A673 (cell line): ENCODE measurements around the gene FRAS1. TPM values are rescaled to one million over a fixed set of nuclear protein-coding genes. Genes with fewer than 3 reads are reported as not detected.

Experiments used
- BruUV-seq: library from RNA; stranded (reverse); fragments of 400-500 nt; replicated peaks from 2 replicates; lab custom pipeline; 2021; lab: Mats Ljungman, UMichigan
- CTCF ChIA-PET: fragments of 300-600 bp; sonication (Branson Sonifier 250); formaldehyde crosslinking; loops from one replicate; lab custom pipeline; 2022; ENCODE audit warnings: antibody characterized with exemption; lab: Charles Lee
- POLR2A ChIA-PET: fragments of 300-600 bp; sonication (Branson Sonifier 250); formaldehyde crosslinking; loops from one replicate; lab custom pipeline; 2022; ENCODE audit warnings: antibody characterized with exemption; ENCODE audit not compliant: low non-redundant PET; lab: Charles Lee
- DNase-seq: peaks from one replicate; pipeline ENCODE4 v3.0.0-alpha.2; 2015; ENCODE audit warnings: low spot score
- H3K27ac ChIP-seq: fragments of 200-600 bp; sonication (generic); 2 replicates; pipeline ENCODE4 v1.5.1; 2016; ENCODE audit warnings: mixed run types, low read depth, mild to moderate bottlenecking, mixed read lengths, antibody characterized with exemption, low read length; ENCODE audit not compliant: poor library complexity, severe bottlenecking
- H3K27me3 ChIP-seq: fragments of 200-600 bp; sonication (generic); replicated peaks from 2 replicates; pipeline ENCODE4 v1.6.1; 2017; ENCODE audit warnings: mixed run types, low read depth, mild to moderate bottlenecking, mixed read lengths, antibody characterized with exemption, low read length; ENCODE audit not compliant: insufficient read depth, poor library complexity
- H3K36me3 ChIP-seq: fragments of 200-600 bp; sonication (generic); 2 replicates; pipeline ENCODE4 v1.6.1; 2016; ENCODE audit warnings: mixed run types, mild to moderate bottlenecking, mixed read lengths, antibody characterized with exemption, low read length; ENCODE audit not compliant: insufficient read depth, poor library complexity, severe bottlenecking
- H3K4me1 ChIP-seq: fragments of 200-600 bp; sonication (generic); 2 replicates; pipeline ENCODE4 v1.6.1; 2017; ENCODE audit warnings: mixed run types, mild to moderate bottlenecking, mixed read lengths, antibody characterized with exemption, low read length; ENCODE audit not compliant: insufficient read depth, poor library complexity, severe bottlenecking
- H3K4me3 ChIP-seq: fragments of 200-600 bp; sonication (generic); 2 replicates; pipeline ENCODE4 v1.5.1; 2016; ENCODE audit warnings: low read depth, mixed run types, mild to moderate bottlenecking, mixed read lengths, low read length; ENCODE audit not compliant: poor library complexity, severe bottlenecking
- H3K9me3 ChIP-seq: fragments of 200-600 bp; sonication (generic); 2 replicates; pipeline ENCODE4 v1.6.1; 2016; ENCODE audit warnings: mixed run types, low read depth, mild to moderate bottlenecking, mixed read lengths, antibody characterized with exemption, low read length; ENCODE audit not compliant: poor library complexity, severe bottlenecking
- EZH2 ChIP-seq: fragments of 200-600 bp; sonication (generic); IDR thresholded peaks from 2 replicates; pipeline ENCODE4 v1.6.1; 2017; ENCODE audit warnings: borderline replicate concordance, low read depth, mild to moderate bottlenecking, mixed read lengths, antibody characterized with exemption, low read length; ENCODE audit not compliant: poor library complexity, severe bottlenecking
- intact Hi-C: fragments of 100-400 bp; cut with micrococcal nuclease; formaldehyde crosslinking; loops from one replicate; pipeline ENCODE4 v1.10.0; 2022; ENCODE audit not compliant: unreplicated experiment
- total RNA-seq: library from RNA; stranded (reverse); gene quantifications from 2 replicates; pipeline ENCODE4 v1.2.3, GENCODE V29; 2021
- TF ChIP-seq, protein P1 (sequence below): fragments of 300-800, 200-600 bp; sonication (generic); conservative IDR thresholded peaks from 2 replicates; pipeline ENCODE4 v1.5.1; 2017; ENCODE audit warnings: low read depth, mild to moderate bottlenecking, antibody characterized with exemption, low read length, moderate library complexity, mixed read lengths

FRAS1 gene
- total RNA-seq, 1 experiment from 2014 or later, result 0.06 TPM

DNA sequence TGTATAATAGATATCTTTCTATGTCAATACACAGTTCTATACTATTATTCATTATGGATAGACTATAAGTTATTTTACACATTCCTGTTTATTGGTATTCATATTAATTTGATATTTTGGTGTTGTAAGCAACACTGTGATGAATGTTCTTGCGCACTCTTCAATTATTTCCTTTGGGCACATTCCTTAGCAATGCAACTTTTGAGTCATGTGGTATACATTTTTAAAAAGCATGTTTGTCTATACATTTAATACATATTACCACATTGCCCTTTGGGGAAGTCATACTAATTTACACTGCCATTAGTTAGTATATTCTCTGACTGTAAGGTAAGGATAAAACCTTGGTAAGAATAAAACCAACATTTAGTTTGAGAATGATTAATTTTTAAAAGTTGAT, 21.0 kb downstream of the FRAS1 start:
- no peaks in the 10 kb centered on the region for H3K9me3 ChIP-seq
- H3K4me3 ChIP-seq, result no peak overlapping the region
- H3K36me3 ChIP-seq, result no peaks in the 10 kb centered on the region
- no peaks in the 10 kb centered on the region for H3K4me1 ChIP-seq
- TF ChIP-seq EZH2, result no peak
- peaks cover 3% of the 10 kb centered on the region for H3K27me3 ChIP-seq
- no peak for DNase-seq
- CTCF ChIA-PET, result no interaction called here
- no peak overlapping the region for H3K27ac ChIP-seq
- BruUV-seq, result no TSS peak
- POLR2A ChIA-PET, result no interaction called here
- intact Hi-C loops, result no loop called here

DNA sequence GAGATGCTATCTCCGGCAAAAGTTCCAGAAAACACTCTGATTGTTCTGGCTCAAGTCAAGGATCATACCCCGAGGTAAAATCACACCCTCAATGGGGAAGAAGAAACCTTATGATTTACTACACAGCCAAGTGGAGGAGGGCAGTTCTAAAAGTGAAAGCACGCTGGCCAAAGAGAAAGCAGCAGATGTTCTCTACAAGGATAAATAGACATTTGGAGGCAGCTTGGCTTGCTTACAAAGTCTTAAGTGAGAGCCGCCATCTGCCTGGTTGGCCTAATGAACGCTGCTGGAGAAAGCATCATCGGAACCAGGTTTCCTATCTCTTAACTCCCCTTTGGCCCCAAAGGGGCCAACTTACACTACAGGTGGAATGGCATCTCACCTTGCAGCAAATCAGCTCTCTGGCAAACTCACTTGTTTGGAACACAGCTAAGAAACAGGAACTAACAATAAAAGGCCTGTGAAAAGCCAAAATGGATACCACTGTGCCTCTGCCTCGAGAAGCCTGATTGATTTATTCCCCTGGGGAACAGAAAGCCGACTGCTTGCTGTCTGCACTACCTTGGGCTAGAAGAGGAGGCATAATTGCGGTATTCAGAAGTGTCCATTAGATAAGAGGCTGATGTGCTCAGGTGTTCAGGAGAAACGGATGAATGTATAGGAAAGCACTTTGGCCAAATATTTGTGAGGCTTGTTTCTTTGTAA, 22.8 kb downstream of the FRAS1 start:
- intact Hi-C loops, result no loop called here
- ChIA-PET CTCF (no interaction called here), POLR2A (no interaction called here)
- Histone ChIP-seq H3K4me3 (no peak overlapping the region), H3K36me3 (no peaks in the 10 kb centered on the region), H3K9me3 (no peaks in the 10 kb centered on the region), H3K27ac (no peak overlapping the region), H3K27me3 (no peaks in the 10 kb centered on the region), H3K4me1 (no peaks in the 10 kb centered on the region)
- TF ChIP-seq EZH2, result no peak
- TF ChIP-seq, protein P1, sequence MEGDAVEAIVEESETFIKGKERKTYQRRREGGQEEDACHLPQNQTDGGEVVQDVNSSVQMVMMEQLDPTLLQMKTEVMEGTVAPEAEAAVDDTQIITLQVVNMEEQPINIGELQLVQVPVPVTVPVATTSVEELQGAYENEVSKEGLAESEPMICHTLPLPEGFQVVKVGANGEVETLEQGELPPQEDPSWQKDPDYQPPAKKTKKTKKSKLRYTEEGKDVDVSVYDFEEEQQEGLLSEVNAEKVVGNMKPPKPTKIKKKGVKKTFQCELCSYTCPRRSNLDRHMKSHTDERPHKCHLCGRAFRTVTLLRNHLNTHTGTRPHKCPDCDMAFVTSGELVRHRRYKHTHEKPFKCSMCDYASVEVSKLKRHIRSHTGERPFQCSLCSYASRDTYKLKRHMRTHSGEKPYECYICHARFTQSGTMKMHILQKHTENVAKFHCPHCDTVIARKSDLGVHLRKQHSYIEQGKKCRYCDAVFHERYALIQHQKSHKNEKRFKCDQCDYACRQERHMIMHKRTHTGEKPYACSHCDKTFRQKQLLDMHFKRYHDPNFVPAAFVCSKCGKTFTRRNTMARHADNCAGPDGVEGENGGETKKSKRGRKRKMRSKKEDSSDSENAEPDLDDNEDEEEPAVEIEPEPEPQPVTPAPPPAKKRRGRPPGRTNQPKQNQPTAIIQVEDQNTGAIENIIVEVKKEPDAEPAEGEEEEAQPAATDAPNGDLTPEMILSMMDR, result no peak
- DNase-seq, result no peak
- BruUV-seq, result no TSS peak

DNA sequence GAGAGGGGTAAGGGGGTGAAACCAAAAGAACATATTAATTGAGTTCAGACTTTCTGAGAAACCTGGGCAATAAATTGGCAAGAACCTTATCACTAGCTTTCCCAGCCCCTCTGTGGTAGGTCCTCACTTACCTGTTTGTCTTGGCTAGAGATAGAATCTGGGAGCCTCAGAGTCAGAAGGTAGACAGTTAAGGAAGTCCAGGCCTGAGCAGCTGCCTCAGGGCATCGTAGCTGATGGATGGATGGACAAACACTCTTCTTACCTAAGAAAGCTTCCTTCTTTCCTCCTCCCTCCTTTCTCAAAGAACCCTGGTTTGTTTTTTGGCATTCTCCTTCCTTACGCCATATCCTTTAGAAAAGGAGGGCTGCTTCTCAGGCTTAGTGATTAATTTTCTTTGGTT, 24.4 kb downstream of the FRAS1 start:
- H3K36me3 ChIP-seq, result no peaks in the 10 kb centered on the region
- POLR2A ChIA-PET, result interaction anchor here (0.6 kb wide), 1 partner anchor 13 kb away, joined by 3 read pairs; no protein-coding TSS in a partner anchor
- H3K27me3 ChIP-seq, result no peaks in the 10 kb centered on the region
- H3K27ac ChIP-seq, result no peak overlapping the region
- H3K4me1 ChIP-seq, result no peaks in the 10 kb centered on the region
- CTCF ChIA-PET, result no interaction called here
- no peak for DNase-seq
- BruUV-seq, result no TSS peak
- no peak overlapping the region for H3K4me3 ChIP-seq
- intact Hi-C loops, result no loop called here
- TF ChIP-seq, protein P1, result no peak
- TF ChIP-seq EZH2, result no peak
- no peaks in the 10 kb centered on the region for H3K9me3 ChIP-seq

DNA sequence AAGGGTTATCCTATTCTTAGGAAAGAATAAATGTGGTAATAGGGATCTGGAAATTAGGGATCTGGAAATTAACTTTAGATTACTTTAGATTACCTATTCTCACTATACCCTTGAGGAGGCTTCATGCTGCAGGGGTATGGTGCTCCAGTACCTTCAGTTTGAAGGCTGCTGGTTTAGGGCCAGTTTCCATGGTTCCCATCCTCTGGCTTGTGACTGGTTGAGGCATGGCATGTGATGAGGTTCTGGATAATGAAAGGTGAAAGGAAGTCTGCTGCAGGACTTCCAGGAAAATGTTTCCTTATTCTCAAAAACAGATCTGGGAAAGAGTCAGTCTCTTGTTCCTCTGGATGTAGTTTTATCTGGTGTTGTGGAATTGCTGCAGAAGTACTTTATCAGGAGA, 25.9 kb downstream of the FRAS1 start:
- no peak for DNase-seq
- Histone ChIP-seq H3K27me3 (no peaks in the 10 kb centered on the region), H3K27ac (no peak overlapping the region), H3K4me1 (no peaks in the 10 kb centered on the region), H3K4me3 (no peak overlapping the region), H3K9me3 (no peaks in the 10 kb centered on the region), H3K36me3 (no peaks in the 10 kb centered on the region)
- TF ChIP-seq, protein P1, result no peak
- TF ChIP-seq EZH2, result no peak
- BruUV-seq, result no TSS peak
- POLR2A ChIA-PET, result no interaction called here
- intact Hi-C loops, result no loop called here
- CTCF ChIA-PET, result no interaction called here
